HG03060 (cell line): ENCODE data around the gene ENPP3.
"Not testable (repeated sequence)": the region's sequence is repeated elsewhere in the genome, so short reads cannot be mapped to it uniquely, and the experiment has no call there.

Experiments
- ATAC-seq: cut with Tn5 transposase; IDR thresholded peaks from one replicate; pipeline ENCODE4 v1.9.1; 2021; ENCODE audit warnings: low read depth, moderate number of reproducible peaks; ENCODE audit not compliant: unreplicated experiment

Gene ENPP3

DNA sequence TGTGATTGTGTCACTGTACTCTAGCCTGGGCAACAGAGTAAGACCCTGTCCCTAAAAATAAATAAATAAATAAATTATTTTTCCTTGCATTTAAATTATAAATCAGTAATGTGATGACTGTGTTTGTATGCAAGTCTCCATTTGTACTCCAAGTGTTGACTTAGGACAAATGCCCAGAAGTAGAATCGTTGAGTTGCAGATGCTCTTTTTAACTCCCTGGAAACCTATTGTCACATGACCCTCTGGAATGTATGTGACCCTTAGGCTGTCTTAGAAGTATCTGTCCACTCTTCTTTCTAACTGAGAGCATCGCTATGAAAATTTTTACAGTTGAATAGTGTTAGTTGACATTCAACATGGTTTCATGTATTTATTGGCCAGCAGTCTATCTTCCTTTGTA, 45.3 kb downstream of the ENPP3 start:
- ATAC-seq, result no peak

DNA sequence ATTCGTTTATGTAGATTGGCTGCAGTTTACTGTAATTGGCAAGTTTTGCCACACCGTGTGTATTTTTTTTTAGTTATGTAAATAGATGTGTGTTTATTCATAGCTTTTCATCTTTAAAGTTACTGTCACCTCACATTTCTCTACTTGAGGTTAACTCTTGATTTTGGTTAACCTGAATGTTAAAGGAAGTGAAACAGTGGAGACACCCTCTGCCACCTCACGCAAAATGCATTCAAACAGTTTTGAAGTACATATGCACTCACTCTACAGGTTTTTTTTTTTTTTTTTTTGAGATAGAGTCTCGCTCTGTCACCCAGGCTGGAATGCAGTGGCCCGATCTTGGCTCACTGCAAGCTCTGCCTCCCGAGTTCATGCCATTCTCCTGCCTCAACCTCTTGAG, 46.4 kb downstream of the ENPP3 start:
- ATAC-seq, result peak; percentile 66

DNA sequence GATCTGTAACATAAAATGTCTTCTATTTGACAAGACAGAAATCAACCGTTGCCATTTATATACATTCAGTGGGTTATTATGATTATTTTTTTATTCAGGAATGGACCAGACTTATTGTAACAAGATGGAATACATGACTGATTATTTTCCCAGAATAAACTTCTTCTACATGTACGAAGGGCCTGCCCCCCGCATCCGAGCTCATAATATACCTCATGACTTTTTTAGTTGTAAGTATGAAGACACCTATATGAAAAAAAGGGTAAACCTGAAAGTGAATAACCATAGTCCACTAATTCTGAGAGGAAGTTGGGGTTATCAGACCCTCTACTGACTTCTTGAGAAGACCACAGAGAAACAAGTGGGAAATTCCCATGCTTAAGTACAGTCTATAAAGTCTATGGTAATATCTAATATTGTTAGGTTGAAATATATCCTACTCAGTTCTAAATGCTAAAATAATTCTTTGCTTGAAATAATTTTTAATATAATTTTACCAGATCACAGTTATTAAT, 48.2 kb downstream of the ENPP3 start:
- peak; percentile 48 for ATAC-seq

DNA sequence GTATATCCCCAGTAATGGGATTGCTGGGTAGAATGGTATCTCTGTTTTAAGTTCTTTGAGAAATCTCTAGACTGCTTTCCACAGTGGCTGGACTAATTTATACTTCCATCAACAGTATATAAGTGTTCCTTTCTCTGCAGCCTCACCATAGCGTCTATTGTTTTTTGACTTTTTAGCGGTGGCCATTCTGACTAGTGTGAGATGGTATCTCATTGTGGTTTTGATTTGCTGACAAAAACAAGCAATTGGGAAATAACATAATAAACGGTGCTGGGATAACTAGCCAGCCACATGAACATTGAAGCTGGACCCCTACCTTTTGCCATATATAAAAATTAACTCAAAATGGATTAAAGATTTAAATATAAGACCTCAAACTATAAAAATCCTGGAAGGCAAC, 49.9 kb downstream of the ENPP3 start:
- no peak for ATAC-seq

DNA sequence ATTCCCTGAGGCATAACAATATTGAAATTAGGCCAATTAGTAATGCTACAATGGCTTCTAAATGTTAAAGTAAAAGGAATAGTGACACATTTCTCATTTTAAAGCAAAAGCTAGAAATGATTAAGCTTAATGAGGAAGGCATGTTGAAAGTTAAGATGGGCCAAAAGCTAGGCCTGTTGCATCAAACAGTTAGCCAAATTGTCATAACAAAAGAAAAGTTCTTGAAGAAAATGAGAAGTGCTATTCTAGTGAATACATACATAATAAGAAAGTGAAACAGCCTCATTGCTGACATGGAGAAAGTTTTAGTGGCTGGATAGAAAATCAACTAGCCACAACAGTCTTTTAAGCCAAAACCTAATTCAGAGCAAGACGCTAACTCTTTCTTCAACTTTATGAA, 51.2 kb downstream of the ENPP3 start:
- ATAC-seq, result peak; percentile 61

DNA sequence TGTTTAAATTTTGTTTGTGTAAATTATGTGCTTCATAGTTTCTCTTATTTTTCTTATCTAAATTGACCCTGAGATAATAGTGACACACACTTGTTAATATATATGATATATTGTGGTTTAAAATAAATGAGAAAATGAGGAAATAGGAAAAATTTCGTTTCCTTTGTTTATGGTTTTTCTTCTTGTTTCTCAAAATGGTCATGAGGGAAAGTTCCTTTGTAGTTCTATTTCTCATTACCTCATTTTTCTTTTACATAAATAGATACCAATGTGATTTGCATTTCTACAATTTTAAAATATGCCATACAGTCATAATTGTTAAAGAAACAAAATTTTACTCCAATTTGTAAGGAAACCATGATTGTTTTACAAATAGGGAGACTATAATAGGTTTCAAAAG, 54.9 kb downstream of the ENPP3 start:
- no peak for ATAC-seq

DNA sequence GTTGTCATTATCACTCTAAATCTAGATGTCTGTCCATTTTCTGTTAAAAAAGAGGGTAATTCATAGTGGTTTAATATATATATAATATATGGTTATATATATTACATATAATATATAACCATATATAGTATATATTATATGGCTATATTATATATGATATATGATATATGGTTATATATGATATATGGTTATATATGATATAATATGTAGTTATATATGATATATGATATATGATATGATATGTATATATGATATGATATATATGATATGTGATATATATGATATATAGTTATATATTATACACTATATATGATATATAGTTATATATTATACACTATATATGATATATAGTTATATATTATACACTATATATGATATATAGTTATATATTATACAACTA, 55.5 kb downstream of the ENPP3 start:
- ATAC-seq, result no peak

DNA sequence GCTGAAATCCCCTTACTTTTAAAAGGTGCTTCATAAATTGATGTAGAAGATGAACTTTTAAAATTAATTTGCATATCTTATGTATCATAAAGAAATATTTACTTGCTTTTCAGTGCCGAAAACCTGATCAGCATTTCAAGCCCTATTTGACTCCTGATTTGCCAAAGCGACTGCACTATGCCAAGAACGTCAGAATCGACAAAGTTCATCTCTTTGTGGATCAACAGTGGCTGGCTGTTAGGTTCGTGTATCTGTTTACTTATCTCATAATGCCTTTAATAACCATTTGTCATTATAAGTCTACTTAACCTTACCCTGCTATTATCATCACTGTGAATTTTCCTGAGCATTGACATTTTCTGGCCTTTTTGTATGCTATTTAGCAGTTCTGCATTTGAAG, 56.3 kb downstream of the ENPP3 start:
- ATAC-seq, result no peak

DNA sequence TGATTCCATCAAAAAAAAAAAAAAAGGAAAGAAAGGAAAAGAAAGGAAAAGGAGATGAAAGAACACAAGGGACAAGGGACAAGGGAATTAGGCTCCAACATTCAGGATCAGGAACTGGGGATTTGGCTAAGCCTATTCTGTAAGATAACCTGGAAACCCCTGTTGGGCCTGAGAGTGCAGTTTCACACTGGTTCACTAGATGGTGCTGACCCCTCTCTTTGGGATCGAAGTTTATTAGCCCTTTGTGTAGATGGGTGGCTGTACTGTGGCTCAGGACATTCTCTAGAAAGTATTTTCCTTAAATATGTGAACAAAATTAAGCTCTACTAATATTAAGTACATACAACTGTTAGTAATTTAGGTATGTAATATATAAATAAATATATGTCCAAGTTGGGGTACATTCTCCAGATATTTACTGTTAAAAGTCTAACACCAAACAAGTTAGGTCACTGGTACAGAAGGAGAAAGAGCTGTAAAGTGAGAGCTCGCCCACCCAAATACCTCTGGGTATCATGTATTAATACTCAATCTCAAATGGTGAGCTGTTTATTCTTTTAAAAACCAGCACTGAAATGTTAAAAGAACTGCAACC, 57.8 kb downstream of the ENPP3 start:
- ATAC-seq, result peak; percentile 91

DNA sequence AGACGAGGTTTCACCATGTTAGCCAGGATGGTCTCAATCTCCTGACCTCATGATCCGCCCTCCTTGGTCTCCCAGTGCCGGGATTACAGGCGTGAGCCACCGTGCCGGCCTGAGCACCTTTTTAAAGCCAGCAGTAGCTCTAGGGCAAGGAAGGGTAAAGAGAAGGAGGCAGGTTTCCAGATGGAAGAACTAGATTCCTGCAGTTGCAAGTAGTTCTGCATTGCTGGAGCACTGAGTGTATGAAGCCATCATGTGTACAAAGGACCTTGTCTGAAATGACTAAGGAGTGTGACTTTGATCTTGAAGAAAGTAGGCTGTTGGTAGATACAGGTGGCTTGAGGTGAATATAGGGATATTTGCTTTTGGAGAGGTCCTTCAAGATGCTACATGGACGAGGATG, 59.9 kb downstream of the ENPP3 start:
- no peak for ATAC-seq

DNA sequence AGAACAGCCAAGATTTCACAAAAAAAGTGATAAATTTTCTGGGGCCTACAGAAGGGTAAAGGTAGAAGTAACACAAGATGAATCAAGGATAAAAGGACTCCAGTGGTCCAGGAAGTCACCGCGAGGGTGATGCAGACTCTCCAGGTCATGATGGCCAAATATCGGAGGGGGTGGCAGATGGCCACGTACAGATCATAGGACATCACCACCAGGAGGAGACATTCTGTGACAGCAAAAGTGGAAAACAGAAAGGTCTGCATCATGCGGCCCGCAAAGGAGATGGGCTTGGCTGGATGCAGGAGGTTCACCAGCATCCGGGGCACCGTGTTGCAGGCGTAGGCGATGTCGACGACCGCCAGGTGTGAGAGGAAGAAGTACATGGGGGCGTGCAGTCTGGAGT, 63.7 kb downstream of the ENPP3 start:
- not testable (repeated sequence) for ATAC-seq

DNA sequence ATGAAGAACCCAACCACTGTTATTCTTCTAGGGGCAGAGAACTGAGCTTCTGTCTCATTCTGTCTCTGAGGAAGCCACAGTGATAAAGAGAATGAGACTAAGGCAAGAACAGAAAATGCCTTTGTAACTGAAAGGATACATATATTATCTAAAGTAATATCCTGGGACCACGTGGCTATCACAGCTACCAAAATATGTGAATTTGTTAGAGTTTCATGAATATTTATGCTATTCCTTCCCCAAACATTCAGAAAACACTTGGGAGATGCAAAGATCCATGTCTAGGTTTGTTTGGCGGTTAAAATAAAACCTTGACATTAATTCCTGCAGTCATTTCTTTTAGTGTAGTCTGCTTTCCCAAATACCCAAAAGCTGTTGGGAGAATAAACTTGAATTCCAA, 66.8 kb downstream of the ENPP3 start:
- not testable (repeated sequence) for ATAC-seq

DNA sequence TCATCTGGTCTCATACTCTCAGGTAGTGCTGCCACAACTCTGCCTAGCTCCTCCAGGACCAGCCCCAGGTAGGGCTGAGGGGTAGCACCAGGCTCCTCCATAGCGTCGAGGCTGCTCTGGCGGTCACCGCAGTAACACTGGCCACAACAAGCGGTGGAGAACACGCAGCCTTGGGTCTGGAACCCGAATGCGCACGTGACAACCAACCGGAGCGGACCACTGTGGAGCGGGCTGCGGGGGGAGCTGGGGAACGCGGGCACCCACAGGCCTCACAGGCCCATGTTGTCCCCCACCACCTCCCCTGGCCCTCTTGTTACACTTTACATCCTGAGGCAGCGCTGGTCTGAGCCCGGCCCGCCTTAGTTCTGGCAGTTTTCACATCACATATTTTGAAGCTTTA, 73.8 kb downstream of the ENPP3 start, which contains the start of gene CTAGE9:
TSS of gene CTAGE9 (minus strand) at position 101 of the 400 bp plus-strand sequence. CDS start at position 101, 0 bp downstream.
- ATAC-seq, result not testable (repeated sequence)

DNA sequence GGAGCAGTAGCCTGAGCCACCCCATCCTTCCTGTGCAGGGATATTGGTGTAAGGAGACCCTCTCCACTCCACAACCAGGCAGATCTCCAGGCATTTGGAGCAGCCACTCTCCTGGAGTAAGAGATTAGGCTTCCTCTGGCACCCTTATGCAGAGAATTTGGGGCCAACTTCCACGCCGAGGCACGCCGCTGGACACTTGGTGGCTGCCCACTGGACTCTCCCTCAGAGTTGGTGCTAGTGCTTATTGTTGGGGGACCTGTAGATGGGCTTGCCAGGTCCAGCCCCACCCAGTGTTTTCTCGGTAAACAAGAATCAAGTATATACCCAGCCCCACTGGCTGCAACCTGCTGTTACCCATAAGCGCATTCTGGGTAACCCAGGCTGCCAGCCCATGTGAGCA, 78.5 kb downstream of the ENPP3 start:
- not testable (repeated sequence) for ATAC-seq

DNA sequence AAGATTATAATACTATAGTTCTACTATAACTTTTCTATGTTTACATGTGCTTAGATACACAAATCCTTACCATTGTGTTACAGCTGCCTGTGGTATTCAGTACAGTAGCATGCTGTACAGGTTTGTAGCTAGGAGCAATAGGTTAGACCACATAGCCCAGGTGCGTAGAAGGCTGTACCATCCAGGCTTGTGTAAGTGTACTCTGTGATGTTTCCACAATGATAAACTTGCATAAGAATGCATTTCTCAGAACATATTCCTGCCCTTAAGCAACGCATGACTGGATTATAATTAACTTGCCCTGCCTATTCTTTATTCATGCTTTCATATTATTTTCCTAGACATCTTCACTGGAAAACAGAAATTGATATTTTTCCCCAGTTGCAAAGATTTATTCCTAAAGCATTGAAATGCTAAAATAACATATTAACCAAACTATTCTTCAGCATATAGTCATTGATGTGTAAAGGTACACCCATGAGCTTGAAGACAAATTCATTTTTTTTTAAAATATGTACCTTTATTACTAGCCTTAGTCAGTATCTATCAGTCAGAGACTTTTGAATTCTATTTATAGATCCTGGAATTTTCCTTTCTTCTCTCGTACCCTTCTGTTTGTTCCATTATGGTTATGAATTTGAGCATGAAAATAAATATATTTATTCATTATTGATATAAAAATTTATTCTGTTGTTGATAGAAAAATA, 80.9 kb downstream of the ENPP3 start:
- ATAC-seq, result no peak

DNA sequence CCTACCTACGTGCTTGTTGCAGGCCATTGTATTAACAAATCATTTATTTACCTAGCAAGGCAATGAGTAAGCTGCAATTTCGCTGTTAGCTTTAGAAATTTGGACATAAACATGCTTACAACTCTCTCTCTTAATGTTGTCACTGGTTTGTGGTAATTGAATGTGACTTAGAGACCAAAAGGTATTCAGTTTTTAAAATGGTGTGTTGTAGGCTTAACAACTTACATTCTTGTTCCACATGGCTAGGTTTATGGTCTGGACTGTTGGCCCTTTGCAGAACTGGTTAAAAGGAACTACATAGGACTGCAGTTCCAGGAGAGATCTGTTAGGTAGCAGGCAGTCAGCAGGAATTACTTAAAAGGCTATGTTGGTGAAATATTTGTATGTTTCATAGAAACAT, 84.1 kb downstream of the ENPP3 start:
- no peak for ATAC-seq

DNA sequence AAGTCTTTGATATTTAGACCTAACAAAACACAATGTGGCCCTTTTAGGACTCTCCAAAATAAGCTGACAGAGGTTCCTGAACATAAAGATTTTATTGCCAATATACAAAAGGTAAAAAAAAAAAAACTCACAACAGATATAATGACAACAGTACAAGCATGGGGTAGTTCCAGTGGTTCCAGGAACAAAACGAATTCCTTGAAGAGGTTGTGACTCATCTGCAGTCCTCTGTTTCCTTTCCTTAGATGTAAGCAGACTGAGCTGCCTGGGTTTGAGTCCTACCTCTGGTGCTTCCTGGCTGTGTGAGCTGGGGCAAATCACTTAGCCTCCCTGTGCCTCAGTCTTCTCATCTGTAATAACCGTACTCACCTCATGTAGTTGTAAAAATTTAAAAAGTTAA, 87.0 kb downstream of the ENPP3 start:
- no peak for ATAC-seq

DNA sequence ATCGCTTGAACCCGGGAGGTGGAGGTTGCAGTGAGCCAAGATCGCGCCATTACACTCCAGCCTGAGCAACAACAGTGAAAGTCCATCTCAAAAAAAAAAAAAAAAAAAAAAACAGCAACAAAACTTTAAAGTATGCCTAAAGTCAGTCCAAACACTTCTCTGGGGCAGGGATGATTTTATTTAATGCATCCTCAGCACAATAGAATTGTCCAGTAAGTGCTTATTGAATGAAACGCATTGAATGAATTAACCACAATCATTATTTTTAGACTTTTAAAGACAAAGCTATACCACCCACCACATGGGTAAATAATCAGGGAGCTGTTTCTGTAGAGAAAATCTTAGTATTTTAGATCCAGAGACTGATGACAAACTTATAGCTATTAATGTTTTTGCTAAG, 90.4 kb downstream of the ENPP3 start:
- no peak for ATAC-seq

DNA sequence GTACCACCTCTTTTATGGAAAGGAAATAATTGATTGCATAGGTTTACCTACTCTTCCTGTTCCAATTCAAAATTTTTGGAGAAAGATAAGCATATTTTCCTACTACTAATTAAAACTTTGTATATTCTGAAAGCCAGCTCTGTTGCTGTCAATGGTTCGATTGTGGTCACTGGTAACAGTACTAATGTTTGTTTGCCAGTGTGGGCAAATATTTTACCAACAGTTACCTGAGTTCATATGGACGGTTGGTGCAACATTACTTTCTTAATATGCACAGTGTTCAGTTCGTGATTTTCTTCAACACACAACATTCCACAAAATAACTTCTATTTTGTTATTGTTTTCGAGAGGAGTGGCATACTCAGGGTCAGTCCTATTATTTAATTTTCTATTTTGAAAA, 90.8 kb downstream of the ENPP3 start:
- ATAC-seq, result no peak

DNA sequence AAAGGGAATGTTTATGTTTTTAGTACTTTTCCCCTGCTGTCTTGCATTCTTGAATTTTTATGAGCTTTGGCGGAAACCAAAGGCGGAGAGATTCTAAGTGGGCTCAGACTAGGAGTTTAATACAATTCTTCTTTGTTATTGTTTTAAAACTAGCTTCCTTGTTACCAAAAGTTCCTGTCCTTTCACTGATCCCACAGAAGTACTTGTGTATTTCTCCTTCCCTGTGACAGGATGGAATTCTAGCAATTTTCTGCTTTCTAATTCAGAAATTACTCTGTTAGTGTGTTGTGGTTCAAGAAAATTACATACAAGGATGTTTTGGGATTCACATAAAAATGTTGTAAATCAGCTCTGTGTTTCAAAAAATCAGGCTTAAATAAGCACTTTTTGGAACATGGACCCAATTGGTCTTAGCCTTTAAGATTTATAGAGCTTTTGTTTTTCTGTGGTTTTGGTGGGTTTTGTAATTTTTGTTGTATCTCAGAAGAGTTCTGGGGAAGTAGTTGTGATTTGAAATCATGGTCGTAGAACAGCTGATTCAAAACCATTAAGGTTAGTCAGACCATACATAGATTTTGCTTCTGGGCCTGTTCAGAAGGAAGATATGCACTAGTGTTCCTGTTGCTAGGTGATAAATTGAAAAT, 91.3 kb downstream of the ENPP3 start:
- no peak for ATAC-seq

DNA sequence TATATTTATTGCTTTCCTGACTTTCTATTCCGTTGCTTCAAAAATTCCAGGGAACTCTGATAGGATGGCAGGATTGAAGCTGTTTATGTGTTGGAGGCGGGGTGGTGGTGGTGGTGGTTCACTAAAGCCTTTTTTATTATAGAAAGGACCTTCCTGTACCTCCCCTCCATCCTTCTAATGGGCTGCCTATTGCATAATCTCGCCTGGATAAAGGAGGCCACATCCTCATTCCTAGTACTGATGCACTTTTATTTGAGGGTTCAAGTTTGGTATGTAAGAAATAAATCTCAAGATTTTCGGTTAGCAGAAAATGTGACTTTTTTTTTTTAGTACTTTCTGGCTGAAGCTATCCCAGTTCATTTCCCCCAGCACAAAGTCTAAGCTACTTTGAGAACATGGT, 92.4 kb downstream of the ENPP3 start:
- ATAC-seq, result no peak

DNA sequence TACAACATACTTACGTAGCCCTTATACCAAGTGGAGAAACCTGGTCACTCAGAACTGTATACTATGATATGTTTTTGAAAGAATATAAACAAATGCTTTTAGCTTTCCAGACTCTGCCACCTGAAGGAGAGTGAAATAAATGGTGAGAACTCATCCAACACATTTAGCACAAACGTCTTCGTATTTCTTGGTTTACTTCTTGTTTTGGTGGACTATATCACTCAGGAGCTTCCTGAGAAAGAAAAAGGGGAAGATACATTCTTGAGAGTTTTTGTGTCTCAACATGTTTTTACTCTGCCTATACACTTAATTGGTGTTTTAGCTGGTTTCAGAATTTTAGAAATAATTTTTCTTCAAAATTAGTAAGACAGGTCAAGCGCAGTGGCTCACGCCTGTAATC, 93.2 kb downstream of the ENPP3 start:
- ATAC-seq, result no peak
